ENCODE measurements around the gene ADAMTS4. TPM values are rescaled to one million over a fixed set of nuclear protein-coding genes. Genes with fewer than 3 reads are reported as not detected.

The ADAMTS4 gene
- total RNA-seq, 5 donors from 2014 or later (not counting 1 experiment from before 2014, with no cell fraction given), result 0.86 to 1.8 (median 1.4) TPM

DNA sequence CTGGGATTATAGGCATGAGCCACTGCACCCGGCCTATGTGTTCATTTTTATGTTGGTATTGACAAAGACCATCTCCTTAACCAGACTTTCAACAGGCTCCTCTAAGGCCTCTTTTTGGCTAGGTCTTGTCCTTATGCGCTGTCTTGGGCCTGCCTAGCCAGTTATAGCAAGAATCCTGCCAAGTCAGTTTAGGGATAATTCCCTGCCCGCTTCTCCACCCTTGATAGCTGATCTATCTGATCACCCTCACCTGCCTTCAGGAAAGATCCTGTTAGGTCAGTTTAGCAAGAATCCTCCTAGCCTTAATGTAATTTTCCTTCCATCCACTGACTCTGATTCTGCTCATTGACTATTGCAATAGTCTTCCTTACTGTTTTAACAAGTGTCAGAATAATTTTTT, 19.2 kb downstream of the ADAMTS4 start:
- Mint-ChIP-seq H3K36me3 (peaks cover 18% of the 10 kb centered on the region), H3K27ac (peak overlapping the region; percentile 92 to 95), H3K4me1 (peaks cover 80 to 88% (median 83%) of the 10 kb centered on the region in 3 donors), H3K9me3 (no peaks in the 10 kb centered on the region), H3K27me3 (no peaks in the 10 kb centered on the region), H3K4me3 (peak overlapping the region in 1 of 3 donors; percentile 50)
- WGBS (ENCODE audit: insufficient coverage), result 100% methylated on average over 2 of the region's 3 CpGs
- no peak overlapping the region for H3K4me3 ChIP-seq (ENCODE audit: control insufficient read depth in 1 of 2, extremely low read depth in 1 of 2, low read length in 1 of 2)
- H3K9me3 ChIP-seq, result no peaks in the 10 kb centered on the region
- H3K4me1 ChIP-seq (ENCODE audit: control insufficient read depth in 1 of 2, extremely low read depth in 1 of 2, insufficient read depth in 2 of 2, low read length in 2 of 2), result peaks cover 43 to 78% of the 10 kb centered on the region in 2 experiments
- CTCF ChIA-PET, result no interaction called here
- ATAC-seq (replicated peaks in 1 of 4), result no peak
- peaks cover 4 to 13% of the 10 kb centered on the region in 2 donors for H3K36me3 ChIP-seq (ENCODE audit: control insufficient read depth in 2 of 2, extremely low read depth in 1 of 2, insufficient read depth in 1 of 2, low read length in 1 of 2)
- H3K27ac ChIP-seq (ENCODE audit: low read length), result peak overlapping the region; percentile 89
- no peak for DNase-seq
- POLR2A ChIA-PET, result no interaction called here
- no peaks in the 10 kb centered on the region for H3K27me3 ChIP-seq (replicated peaks in 1 of 2; ENCODE audit: control insufficient read depth in 2 of 2, extremely low read depth in 1 of 2, insufficient read depth in 2 of 2, low read length in 1 of 2)

- peak overlapping the region; percentile 84 for H3K27ac ChIP-seq (ENCODE audit: low read length)
- Mint-ChIP-seq H3K9me3 (no peaks in the 10 kb centered on the region), H3K27me3 (no peaks in the 10 kb centered on the region), H3K4me1 (peaks cover 77 to 83% (median 81%) of the 10 kb centered on the region in 3 donors), H3K27ac (peak overlapping the region; percentile 96 to 99), H3K36me3 (peaks cover 34% of the 10 kb centered on the region), H3K4me3 (peak overlapping the region; percentile 91 to 99 (median 96))
- H3K4me1 ChIP-seq (ENCODE audit: control insufficient read depth in 1 of 2, extremely low read depth in 1 of 2, insufficient read depth in 2 of 2, low read length in 2 of 2), result peaks cover 28 to 66% of the 10 kb centered on the region in 2 experiments
- peaks cover 7 to 29% of the 10 kb centered on the region in 2 donors for H3K36me3 ChIP-seq (ENCODE audit: control insufficient read depth in 2 of 2, extremely low read depth in 1 of 2, insufficient read depth in 1 of 2, low read length in 1 of 2)
- POLR2A ChIA-PET, result interaction anchor here (1.0 to 2.1 kb wide), 2 partner anchors 12 kb away, joined by 3 to 8 read pairs; partner anchors contain the start of gene PPOX (in 1 of the 2)
- ATAC-seq (replicated peaks in 1 of 4), result no peak
- H3K27me3 ChIP-seq (replicated peaks in 1 of 2; ENCODE audit: control insufficient read depth in 2 of 2, extremely low read depth in 1 of 2, insufficient read depth in 2 of 2, low read length in 1 of 2), result no peaks in the 10 kb centered on the region
- H3K9me3 ChIP-seq, result no peaks in the 10 kb centered on the region
- CTCF ChIA-PET, result interaction anchor here in 1 of 2 donors (1.1 to 2.3 kb wide), 2 partner anchors 12 to 48 kb away, joined by 3 to 13 read pairs; partner anchors contain the start of genes PPOX and TOMM40L
- DNase-seq, result no peak
- 83% methylated on average over 3 of the region's 9 CpGs for WGBS (ENCODE audit: insufficient coverage)
- peak overlapping the region; percentile 93 for H3K4me3 ChIP-seq (ENCODE audit: control insufficient read depth in 1 of 2, extremely low read depth in 1 of 2, low read length in 1 of 2)
Observed at GRCh38 chr1:161177936-161178244, 21.0 kb downstream of the ADAMTS4 start.

DNA sequence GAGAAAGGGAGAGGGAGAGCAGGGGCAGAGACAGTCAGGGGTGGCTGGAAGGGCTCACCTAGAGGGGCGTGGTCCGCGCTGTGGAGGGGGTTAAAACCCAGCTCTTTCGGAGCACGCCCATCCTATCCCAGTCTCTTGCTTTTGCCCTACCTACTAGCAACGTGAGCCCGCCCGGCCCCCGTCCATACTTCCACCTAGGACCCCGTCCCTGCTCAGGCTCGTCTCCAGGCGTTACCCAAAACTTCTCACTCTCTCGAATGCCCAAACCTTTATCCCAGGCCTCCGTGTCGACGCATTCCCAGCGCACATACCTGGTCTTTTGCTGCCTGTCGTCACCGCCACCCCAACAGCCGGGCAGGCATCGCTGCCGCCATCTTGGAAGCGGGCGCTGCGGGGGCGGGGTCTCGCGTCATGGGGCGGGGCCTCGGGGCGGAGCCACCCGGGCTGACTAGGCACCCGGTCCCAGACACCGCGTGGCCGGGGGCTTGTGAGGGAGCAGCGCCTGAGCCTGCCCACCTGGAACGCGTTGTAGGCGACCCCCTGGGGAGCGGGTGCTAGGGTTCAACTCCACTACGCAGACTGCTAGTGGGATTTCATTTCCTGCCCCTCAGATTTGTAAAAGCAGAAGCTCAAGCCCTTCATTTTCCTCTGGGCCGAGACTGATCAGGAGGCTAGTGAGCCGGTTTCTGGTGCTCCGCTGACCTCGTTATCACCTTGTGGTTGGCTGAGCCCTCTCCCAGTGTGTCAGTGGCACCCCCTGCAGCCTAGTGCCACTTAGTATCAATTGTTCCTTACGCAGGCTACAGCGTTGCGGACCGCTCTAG, 21.5 kb downstream of the ADAMTS4 start, which contains the start of gene B4GALT3:
Gene B4GALT3, minus strand, starts transcription at position 396 of the 824 bp plus-strand sequence. CDS start 1,447 bp downstream, outside the sequence.
- H3K27me3 ChIP-seq (replicated peaks in 1 of 2; ENCODE audit: control insufficient read depth in 2 of 2, extremely low read depth in 1 of 2, insufficient read depth in 2 of 2, low read length in 1 of 2), result no peaks in the 10 kb centered on the region
- peaks cover 75 to 83% (median 80%) of the 10 kb centered on the region in 3 donors for H3K4me1 Mint-ChIP-seq
- H3K4me1 ChIP-seq (ENCODE audit: control insufficient read depth in 1 of 2, extremely low read depth in 1 of 2, insufficient read depth in 2 of 2, low read length in 2 of 2), result peaks cover 24 to 60% of the 10 kb centered on the region in 2 experiments
- ChIA-PET CTCF (interaction anchor here in 1 of 2 donors (0.7 to 2.3 kb wide), 4 partner anchors 11 to 141 kb away, joined by 3 to 13 read pairs (median 4); partner anchors contain the start of genes DEDD, PPOX and TOMM40L), POLR2A (interaction anchor here (0.5 to 2.1 kb wide), 4 partner anchors 10 to 917 kb away, joined by 3 to 8 read pairs (median 6); partner anchors contain the start of gene PPOX (in 1 of the 2))
- H3K27ac Mint-ChIP-seq, result peak within 1 kb of the TSS; percentile 96 to 99
- no peaks in the 10 kb centered on the region for H3K27me3 Mint-ChIP-seq
- no peaks in the 10 kb centered on the region for H3K9me3 ChIP-seq
- H3K4me3 ChIP-seq (ENCODE audit: control insufficient read depth in 1 of 2, extremely low read depth in 1 of 2, low read length in 1 of 2), result peak within 1 kb of the TSS; percentile 93
- peak within 1 kb of the TSS; percentile 84 for H3K27ac ChIP-seq (ENCODE audit: low read length)
- H3K36me3 Mint-ChIP-seq, result peaks cover 38% of the 10 kb centered on the region
- H3K4me3 Mint-ChIP-seq, result peak within 1 kb of the TSS; percentile 91 to 99 (median 96)
- H3K36me3 ChIP-seq (ENCODE audit: control insufficient read depth in 2 of 2, extremely low read depth in 1 of 2, insufficient read depth in 1 of 2, low read length in 1 of 2), result peaks cover 7 to 35% of the 10 kb centered on the region in 2 donors
- no peaks in the 10 kb centered on the region for H3K9me3 Mint-ChIP-seq
- DNase-seq, result peak; percentile 72 to 97 (median 88)
- under 1% methylated on average over 43 of the region's 50 CpGs for WGBS (ENCODE audit: insufficient coverage)
- peak; percentile 87 to 93 (median 90) for ATAC-seq (replicated peaks in 1 of 4)

- DNase-seq (no peak), ATAC-seq (replicated peaks in 1 of 4) (no peak)
- WGBS (ENCODE audit: insufficient coverage), result 88% methylated on average over 2 of the region's 17 CpGs
- Histone ChIP-seq H3K27me3 (replicated peaks in 1 of 2; ENCODE audit: control insufficient read depth in 2 of 2, extremely low read depth in 1 of 2, insufficient read depth in 2 of 2, low read length in 1 of 2) (no peaks in the 10 kb centered on the region), H3K4me3 (ENCODE audit: control insufficient read depth in 1 of 2, extremely low read depth in 1 of 2, low read length in 1 of 2) (peak overlapping the region; percentile 93), H3K36me3 (ENCODE audit: control insufficient read depth in 2 of 2, extremely low read depth in 1 of 2, insufficient read depth in 1 of 2, low read length in 1 of 2) (peaks cover 11 to 42% of the 10 kb centered on the region in 2 donors), H3K4me1 (ENCODE audit: control insufficient read depth in 1 of 2, extremely low read depth in 1 of 2, insufficient read depth in 2 of 2, low read length in 2 of 2) (peaks cover 17 to 53% of the 10 kb centered on the region in 2 experiments), H3K27ac (ENCODE audit: low read length) (peak overlapping the region; percentile 84), H3K9me3 (no peaks in the 10 kb centered on the region)
- CTCF ChIA-PET, result interaction anchor here in 1 of 2 donors (0.7 to 2.3 kb wide), 3 partner anchors 11 to 142 kb away, joined by 4 to 13 read pairs (median 4); partner anchors contain the start of genes DEDD and PPOX
- H3K36me3 Mint-ChIP-seq, result peaks cover 39% of the 10 kb centered on the region
- peak overlapping the region; percentile 96 to 99 for H3K27ac Mint-ChIP-seq
- H3K4me1 Mint-ChIP-seq, result peaks cover 70 to 77% (median 74%) of the 10 kb centered on the region in 3 donors
- no peaks in the 10 kb centered on the region for H3K27me3 Mint-ChIP-seq
- H3K9me3 Mint-ChIP-seq, result no peaks in the 10 kb centered on the region
- H3K4me3 Mint-ChIP-seq, result peak overlapping the region; percentile 91 to 99 (median 96)
- POLR2A ChIA-PET, result interaction anchor here (0.5 to 2.1 kb wide), 3 partner anchors 9 to 916 kb away, joined by 4 to 8 read pairs (median 8); partner anchors contain the start of gene PPOX (in 1 of the 2)
Observed at GRCh38 chr1:161176468-161177111, 22.3 kb downstream of the ADAMTS4 start.

- H3K27ac ChIP-seq (ENCODE audit: low read length), result peak overlapping the region; percentile 84
- H3K4me3 Mint-ChIP-seq, result peak overlapping the region; percentile 91 to 99 (median 96)
- H3K36me3 ChIP-seq (ENCODE audit: control insufficient read depth in 2 of 2, extremely low read depth in 1 of 2, insufficient read depth in 1 of 2, low read length in 1 of 2), result peaks cover 16 to 49% of the 10 kb centered on the region in 2 donors
- CTCF ChIA-PET, result interaction anchor here in 1 of 2 donors (2.3 kb wide), 1 partner anchor 10 kb away, joined by 13 read pairs; the partner anchor contains the start of gene PPOX
- peak overlapping the region; percentile 93 for H3K4me3 ChIP-seq (ENCODE audit: control insufficient read depth in 1 of 2, extremely low read depth in 1 of 2, low read length in 1 of 2)
- peaks cover 45% of the 10 kb centered on the region for H3K36me3 Mint-ChIP-seq
- peak overlapping the region; percentile 96 to 99 for H3K27ac Mint-ChIP-seq
- no peaks in the 10 kb centered on the region for H3K9me3 ChIP-seq
- H3K9me3 Mint-ChIP-seq, result no peaks in the 10 kb centered on the region
- 86% methylated on average over 10 of the region's 10 CpGs for WGBS (ENCODE audit: insufficient coverage)
- DNase-seq, result no peak
- H3K4me1 ChIP-seq (ENCODE audit: control insufficient read depth in 1 of 2, extremely low read depth in 1 of 2, insufficient read depth in 2 of 2, low read length in 2 of 2), result peaks cover 10 to 46% of the 10 kb centered on the region in 2 experiments
- no peak for ATAC-seq (replicated peaks in 1 of 4)
- no peaks in the 10 kb centered on the region for H3K27me3 ChIP-seq (replicated peaks in 1 of 2; ENCODE audit: control insufficient read depth in 2 of 2, extremely low read depth in 1 of 2, insufficient read depth in 2 of 2, low read length in 1 of 2)
- POLR2A ChIA-PET, result interaction anchor here in 1 of 2 donors (2.1 kb wide), 1 partner anchor 10 kb away, joined by 8 read pairs; the partner anchor contains the start of gene PPOX
- peaks cover 66 to 78% (median 71%) of the 10 kb centered on the region in 3 donors for H3K4me1 Mint-ChIP-seq
- H3K27me3 Mint-ChIP-seq, result no peaks in the 10 kb centered on the region
Observed at GRCh38 chr1:161175771-161176453, 22.9 kb downstream of the ADAMTS4 start.
